ENCODE measurements around the gene SIL1.

SIL1 gene

DNA sequence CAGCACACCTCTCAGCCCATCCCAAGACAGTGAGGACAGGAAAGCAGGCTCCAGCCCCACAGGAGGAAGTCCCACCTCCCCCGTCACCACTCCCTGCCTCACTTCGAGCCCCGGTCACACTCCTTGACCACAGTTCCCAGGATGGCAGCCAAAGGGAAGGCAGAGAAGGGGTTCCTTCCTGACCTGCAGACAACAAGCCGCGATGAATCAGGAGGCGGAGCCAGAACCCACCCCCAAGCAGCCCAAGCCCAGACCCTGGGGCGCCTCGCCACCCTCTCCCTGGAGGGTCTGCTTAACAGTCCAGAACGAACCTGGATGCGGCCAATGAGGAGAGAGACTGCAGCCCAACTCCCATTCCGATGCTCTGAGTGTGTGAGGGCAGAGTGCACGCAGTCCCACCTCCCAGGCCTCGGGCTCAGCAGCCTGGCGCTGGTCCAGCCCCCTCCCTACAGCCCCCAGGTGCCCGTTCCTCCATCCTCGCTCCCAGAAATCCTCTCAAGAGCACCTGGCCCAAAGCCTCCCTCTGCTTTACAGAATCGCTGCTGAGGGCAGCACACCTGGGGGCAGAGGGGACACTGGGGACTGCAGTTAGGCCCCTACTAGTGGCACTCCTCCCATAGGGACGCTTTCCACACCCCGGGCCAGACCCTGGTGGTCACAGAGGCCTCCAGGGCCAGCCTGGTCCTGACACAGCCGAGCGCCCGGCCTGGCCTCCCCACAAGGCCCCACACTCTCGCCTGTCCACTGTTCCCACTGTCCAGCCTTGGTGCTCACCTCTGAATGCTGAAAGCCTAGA, 253.4 kb downstream of the SIL1 start:
- CTCF ChIA-PET = no interaction called here
- DNase-seq (ENCODE audit: extremely low spot score) = no peak
- POLR2A ChIA-PET = no interaction called here
- TF ChIP-seq, protein P1, sequence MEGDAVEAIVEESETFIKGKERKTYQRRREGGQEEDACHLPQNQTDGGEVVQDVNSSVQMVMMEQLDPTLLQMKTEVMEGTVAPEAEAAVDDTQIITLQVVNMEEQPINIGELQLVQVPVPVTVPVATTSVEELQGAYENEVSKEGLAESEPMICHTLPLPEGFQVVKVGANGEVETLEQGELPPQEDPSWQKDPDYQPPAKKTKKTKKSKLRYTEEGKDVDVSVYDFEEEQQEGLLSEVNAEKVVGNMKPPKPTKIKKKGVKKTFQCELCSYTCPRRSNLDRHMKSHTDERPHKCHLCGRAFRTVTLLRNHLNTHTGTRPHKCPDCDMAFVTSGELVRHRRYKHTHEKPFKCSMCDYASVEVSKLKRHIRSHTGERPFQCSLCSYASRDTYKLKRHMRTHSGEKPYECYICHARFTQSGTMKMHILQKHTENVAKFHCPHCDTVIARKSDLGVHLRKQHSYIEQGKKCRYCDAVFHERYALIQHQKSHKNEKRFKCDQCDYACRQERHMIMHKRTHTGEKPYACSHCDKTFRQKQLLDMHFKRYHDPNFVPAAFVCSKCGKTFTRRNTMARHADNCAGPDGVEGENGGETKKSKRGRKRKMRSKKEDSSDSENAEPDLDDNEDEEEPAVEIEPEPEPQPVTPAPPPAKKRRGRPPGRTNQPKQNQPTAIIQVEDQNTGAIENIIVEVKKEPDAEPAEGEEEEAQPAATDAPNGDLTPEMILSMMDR (IDR thresholded peaks at IDR 0.05; ENCODE audit: control extremely low read depth, extremely low read depth, low read depth, missing control alignments) = no peak

DNA sequence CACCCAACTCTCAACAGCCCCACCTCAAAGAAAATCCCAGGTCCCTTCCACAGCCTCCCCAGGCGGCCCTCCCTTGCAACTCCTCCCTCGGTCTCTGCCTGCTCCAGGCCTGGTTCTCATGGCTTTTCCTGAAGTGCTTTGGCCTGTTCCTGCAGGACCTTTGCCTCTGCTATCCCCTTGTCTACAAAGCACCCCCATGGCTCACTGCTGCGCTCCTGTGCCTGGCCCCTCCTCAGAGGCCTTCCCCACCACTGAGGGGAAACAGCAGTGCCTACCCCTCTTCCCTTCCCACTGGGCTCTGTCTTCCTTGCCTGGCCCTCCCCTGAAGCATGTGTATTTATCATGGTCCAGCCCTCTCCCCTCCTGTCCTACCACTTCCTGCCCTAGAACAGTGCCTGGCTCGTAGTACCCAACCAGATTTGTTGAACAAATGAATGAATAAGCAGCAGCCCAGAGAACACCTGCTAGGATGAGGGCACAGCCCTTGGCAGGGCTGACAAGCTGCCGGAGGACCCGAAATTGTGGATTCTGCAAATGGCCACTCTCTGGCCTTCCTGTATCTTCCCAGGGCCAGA, 254.5 kb downstream of the SIL1 start:
- TF ChIP-seq, protein P1 (IDR thresholded peaks at IDR 0.05; ENCODE audit: control extremely low read depth, extremely low read depth, low read depth, missing control alignments) = no peak
- no peak for DNase-seq (ENCODE audit: extremely low spot score)
- CTCF ChIA-PET = no interaction called here
- POLR2A ChIA-PET = no interaction called here

DNA sequence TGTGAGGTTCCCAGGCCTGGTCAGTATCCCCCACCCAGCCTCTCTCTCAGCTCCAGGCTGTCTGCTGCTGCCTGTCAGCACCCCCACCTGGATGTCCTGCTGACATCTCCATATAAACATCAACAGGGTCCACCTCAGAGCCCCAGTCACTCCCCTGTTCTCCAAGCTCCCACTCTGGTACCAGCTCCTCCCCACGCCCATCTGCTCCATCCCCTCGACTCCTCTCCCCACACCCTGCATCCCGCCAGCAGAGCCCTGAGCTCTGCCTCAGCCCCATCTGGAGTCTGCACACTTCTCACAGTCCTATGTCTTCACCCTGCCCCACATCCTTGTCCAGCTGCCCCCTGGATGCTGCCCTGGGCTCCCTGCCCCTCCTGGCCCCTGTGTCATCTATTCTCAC, 255.3 kb downstream of the SIL1 start:
- TF ChIP-seq, protein P1 (IDR thresholded peaks at IDR 0.05; ENCODE audit: control extremely low read depth, extremely low read depth, low read depth, missing control alignments) = no peak
- no peak for DNase-seq (ENCODE audit: extremely low spot score)
- POLR2A ChIA-PET = no interaction called here
- CTCF ChIA-PET = interaction anchor here (0.8 to 1.0 kb wide), 2 partner anchors 11 to 37 kb away, joined by 3 read pairs; no protein-coding TSS in a partner anchor

DNA sequence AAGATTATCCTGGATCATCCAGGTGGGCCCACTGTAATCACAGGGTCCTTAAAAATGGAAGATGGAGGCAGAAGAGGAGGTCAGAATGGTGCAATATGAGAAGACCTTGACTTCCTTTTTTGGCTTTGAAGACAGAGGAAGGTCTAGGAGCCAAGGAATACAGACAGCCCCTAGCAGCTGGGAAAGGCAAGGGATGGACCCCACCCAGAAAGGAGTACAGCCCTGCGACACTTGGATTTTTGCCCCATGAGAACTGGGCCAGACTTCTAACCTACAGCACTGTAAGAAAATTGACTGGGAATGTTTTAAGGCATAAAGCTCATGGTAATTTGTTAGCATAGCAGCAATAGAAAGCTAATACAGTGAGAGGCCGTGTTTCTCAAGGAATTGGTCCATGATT, 256.1 kb downstream of the SIL1 start:
- ChIA-PET CTCF (interaction anchor here (0.8 to 1.0 kb wide), 2 partner anchors 12 to 37 kb away, joined by 3 read pairs; no protein-coding TSS in a partner anchor), POLR2A (no interaction called here)
- TF ChIP-seq, protein P1 (IDR thresholded peaks at IDR 0.05; ENCODE audit: control extremely low read depth, extremely low read depth, low read depth, missing control alignments) = no peak
- no peak for DNase-seq (ENCODE audit: extremely low spot score)

DNA sequence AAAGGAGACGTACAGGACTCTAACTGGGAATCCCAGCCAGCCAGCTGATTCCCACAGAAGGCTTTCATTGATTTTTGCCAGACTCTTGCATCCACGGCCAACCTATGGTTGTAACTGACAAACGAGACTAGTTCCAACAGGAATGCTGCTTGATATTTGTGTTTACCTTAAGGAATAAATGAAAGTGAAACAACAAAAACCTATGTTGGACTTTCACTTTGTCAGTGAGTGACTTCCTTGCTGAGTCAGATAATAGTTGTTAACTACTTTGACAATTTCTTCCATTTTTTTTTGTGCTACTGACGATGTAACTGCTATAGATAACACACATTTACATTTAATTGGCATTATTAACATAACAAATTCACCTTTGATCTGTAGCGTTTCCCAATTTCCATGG, 259.6 kb downstream of the SIL1 start:
- DNase-seq (ENCODE audit: extremely low spot score) = no peak
- ChIA-PET CTCF (no interaction called here), POLR2A (no interaction called here)
- TF ChIP-seq, protein P1 (IDR thresholded peaks at IDR 0.05; ENCODE audit: control extremely low read depth, extremely low read depth, low read depth, missing control alignments) = no peak

DNA sequence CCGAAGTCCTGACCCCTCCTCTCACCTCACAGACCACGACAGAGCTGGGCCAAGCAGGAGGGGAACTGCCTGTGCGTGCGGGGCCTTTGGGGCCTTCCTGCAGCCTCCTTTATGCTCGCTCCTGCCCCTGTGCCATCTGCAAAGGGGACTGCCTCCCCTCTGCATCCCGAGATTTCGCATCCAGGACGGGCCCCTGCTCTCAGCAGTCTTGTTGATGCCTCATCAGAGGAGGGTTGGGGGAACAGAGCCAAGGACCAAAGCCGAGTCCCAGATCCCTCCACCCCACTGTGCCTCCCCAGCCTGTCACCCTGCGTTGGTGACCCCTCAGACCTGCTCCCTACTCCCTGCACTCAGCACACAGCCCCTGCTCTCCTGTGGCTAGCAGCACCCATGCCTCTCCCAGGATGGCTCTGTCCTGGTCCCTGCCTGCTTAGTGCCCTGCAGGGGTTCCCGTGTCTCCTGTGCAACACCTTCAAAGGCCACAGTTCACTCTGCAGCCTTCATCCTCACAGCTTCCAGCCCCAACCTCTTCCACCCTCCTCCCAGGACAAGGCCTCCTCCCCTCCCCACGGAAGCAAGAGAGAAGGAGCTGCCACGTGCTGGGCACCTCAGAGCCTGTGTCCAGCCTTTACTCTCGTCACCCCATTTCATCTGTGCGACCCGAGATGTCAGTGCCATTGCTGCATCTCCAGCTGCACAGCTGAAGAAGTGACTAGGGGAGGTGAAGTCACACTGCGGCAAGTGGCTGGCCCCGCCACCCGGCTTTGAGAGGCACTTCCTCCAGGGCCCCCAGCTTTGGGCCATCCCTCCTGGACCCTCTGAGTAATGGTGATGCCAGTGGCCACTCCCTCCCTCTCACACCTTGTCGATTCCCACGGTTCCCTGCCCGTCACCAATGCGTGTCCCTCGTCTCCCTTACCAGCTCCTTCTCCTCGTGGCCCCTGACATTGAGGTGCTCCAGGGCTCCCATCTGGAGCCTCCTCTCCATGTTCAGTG, 260.5 kb downstream of the SIL1 start:
- no peak for DNase-seq (ENCODE audit: extremely low spot score)
- ChIA-PET POLR2A (no interaction called here), CTCF (no interaction called here)
- TF ChIP-seq, protein P1 (IDR thresholded peaks at IDR 0.05; ENCODE audit: control extremely low read depth, extremely low read depth, low read depth, missing control alignments) = no peak
